ENCODE results near the gene RARS1. TPM values are rescaled to one million over a fixed set of nuclear protein-coding genes. Genes with fewer than 3 reads are reported as not detected.

Gene RARS1
- total RNA-seq, 1 donor from 2014 or later, result 122 TPM

GRCh38 chr5:168471785-168472184 lies 14.5 kb upstream of the RARS1 start:
- Histone ChIP-seq H3K4me3 (ENCODE audit: low read depth, low read length) (no peak overlapping the region), H3K27me3 (ENCODE audit: control insufficient read depth, insufficient read depth, low read length) (no peaks in the 10 kb centered on the region), H3K36me3 (ENCODE audit: control insufficient read depth, insufficient read depth, low read length) (peaks cover 11% of the 10 kb centered on the region)
- no peak for DNase-seq (ENCODE audit: low read depth)
- TF ChIP-seq, protein P1, sequence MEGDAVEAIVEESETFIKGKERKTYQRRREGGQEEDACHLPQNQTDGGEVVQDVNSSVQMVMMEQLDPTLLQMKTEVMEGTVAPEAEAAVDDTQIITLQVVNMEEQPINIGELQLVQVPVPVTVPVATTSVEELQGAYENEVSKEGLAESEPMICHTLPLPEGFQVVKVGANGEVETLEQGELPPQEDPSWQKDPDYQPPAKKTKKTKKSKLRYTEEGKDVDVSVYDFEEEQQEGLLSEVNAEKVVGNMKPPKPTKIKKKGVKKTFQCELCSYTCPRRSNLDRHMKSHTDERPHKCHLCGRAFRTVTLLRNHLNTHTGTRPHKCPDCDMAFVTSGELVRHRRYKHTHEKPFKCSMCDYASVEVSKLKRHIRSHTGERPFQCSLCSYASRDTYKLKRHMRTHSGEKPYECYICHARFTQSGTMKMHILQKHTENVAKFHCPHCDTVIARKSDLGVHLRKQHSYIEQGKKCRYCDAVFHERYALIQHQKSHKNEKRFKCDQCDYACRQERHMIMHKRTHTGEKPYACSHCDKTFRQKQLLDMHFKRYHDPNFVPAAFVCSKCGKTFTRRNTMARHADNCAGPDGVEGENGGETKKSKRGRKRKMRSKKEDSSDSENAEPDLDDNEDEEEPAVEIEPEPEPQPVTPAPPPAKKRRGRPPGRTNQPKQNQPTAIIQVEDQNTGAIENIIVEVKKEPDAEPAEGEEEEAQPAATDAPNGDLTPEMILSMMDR (IDR thresholded peaks at IDR 0.05; ENCODE audit: insufficient read depth, low read length, severe bottlenecking), result no peak
- peak; percentile 72 for FAIRE-seq

- H3K27me3 ChIP-seq (ENCODE audit: control insufficient read depth, insufficient read depth, low read length), result no peaks in the 10 kb centered on the region
- TF ChIP-seq, protein P1 (IDR thresholded peaks at IDR 0.05; ENCODE audit: insufficient read depth, low read length, severe bottlenecking), result peak; percentile 38
- DNase-seq (ENCODE audit: low read depth), result peak; percentile 85
- FAIRE-seq, result no peak
- peaks cover 11% of the 10 kb centered on the region for H3K36me3 ChIP-seq (ENCODE audit: control insufficient read depth, insufficient read depth, low read length)
- no peak overlapping the region for H3K4me3 ChIP-seq (ENCODE audit: low read depth, low read length)
These were observed 13.9 kb upstream of the RARS1 start for GRCh38 chr5:168472329-168472728.

- DNase-seq (ENCODE audit: low read depth), result no peak
- FAIRE-seq, result no peak
- Histone ChIP-seq H3K36me3 (ENCODE audit: control insufficient read depth, insufficient read depth, low read length) (peaks cover 5% of the 10 kb centered on the region), H3K4me3 (ENCODE audit: low read depth, low read length) (no peak overlapping the region), H3K27me3 (ENCODE audit: control insufficient read depth, insufficient read depth, low read length) (no peaks in the 10 kb centered on the region)
- TF ChIP-seq, protein P1 (IDR thresholded peaks at IDR 0.05; ENCODE audit: insufficient read depth, low read length, severe bottlenecking), result no peak
These were observed 12.0 kb upstream of the RARS1 start for GRCh38 chr5:168474319-168474718.

DNA sequence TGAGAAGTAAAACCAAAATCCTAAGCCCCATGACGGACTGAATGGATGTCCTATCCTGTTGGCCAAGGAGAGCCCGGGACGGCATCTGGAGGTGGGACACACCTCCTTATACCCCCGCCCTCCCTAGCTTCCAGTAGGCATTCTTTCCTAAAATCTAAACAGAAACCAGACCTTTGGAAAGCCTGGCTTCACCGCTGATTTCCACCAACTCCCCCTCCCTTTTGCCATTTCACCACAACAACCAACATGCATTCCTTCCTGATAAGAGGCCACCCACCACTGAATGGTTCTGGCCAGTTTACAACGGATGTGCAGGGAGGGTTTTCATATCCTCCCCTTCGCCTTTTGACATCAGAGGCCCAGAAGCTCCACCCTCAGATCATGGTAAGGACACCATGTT lies 9.2 kb upstream of the RARS1 start:
- DNase-seq (ENCODE audit: low read depth) (no peak), FAIRE-seq (no peak)
- Histone ChIP-seq H3K36me3 (ENCODE audit: control insufficient read depth, insufficient read depth, low read length) (no peaks in the 10 kb centered on the region), H3K27me3 (ENCODE audit: control insufficient read depth, insufficient read depth, low read length) (no peaks in the 10 kb centered on the region), H3K4me3 (ENCODE audit: low read depth, low read length) (no peak overlapping the region)
- TF ChIP-seq, protein P1 (IDR thresholded peaks at IDR 0.05; ENCODE audit: insufficient read depth, low read length, severe bottlenecking), result no peak

DNA sequence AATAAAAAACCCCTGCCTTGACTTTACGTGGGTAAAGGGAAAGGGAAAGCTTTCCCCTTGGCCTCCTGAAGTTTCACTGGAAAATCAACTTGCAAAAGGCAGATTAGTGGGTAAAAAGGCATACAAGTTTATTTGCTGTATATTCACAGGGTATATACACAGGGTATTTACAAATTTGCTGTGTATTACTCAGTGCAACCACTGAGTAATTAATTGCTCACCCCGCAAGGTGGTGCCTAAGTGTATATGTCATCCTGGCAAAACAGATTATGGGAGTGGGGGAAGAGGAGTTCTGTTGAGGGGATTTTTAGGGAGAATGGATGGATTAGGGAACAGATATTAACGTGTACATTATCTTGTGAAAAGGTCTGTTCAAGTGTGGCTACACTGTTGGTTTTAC lies 7.1 kb upstream of the RARS1 start:
- H3K36me3 ChIP-seq (ENCODE audit: control insufficient read depth, insufficient read depth, low read length), result no peaks in the 10 kb centered on the region
- H3K4me3 ChIP-seq (ENCODE audit: low read depth, low read length), result no peak overlapping the region
- FAIRE-seq (no peak), DNase-seq (ENCODE audit: low read depth) (peak; percentile 68)
- TF ChIP-seq, protein P1 (IDR thresholded peaks at IDR 0.05; ENCODE audit: insufficient read depth, low read length, severe bottlenecking), result no peak
- H3K27me3 ChIP-seq (ENCODE audit: control insufficient read depth, insufficient read depth, low read length), result no peaks in the 10 kb centered on the region

DNA sequence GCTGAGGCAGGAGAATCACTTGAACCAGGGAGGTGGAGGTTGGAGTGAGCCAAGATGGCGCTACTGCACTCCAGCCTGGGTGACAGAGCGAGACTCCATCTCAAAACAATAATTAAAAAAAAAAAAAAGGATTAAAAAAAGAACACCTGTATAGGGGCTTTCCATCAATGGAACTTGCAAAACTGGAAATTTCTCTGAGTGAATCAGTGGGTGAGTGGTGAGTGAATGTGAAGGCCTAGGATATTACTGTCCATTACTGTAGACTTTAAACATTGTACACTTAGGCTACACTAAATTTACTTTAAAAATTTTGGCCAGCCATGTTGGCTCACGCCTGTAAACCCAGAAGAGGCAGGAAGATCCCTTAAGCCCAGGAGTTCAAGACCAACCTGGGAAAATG lies 5.7 kb upstream of the RARS1 start:
- H3K36me3 ChIP-seq (ENCODE audit: control insufficient read depth, insufficient read depth, low read length), result no peaks in the 10 kb centered on the region
- FAIRE-seq, result no peak
- no peak overlapping the region for H3K4me3 ChIP-seq (ENCODE audit: low read depth, low read length)
- no peaks in the 10 kb centered on the region for H3K27me3 ChIP-seq (ENCODE audit: control insufficient read depth, insufficient read depth, low read length)
- TF ChIP-seq, protein P1 (IDR thresholded peaks at IDR 0.05; ENCODE audit: insufficient read depth, low read length, severe bottlenecking), result no peak
- DNase-seq (ENCODE audit: low read depth), result peak; percentile 45

Measured in bronchial epithelial cell (primary cell).